HG02763 (cell line): ENCODE results near the gene JAKMIP1.

Experiments
- ATAC-seq: cut with Tn5 transposase; IDR thresholded peaks from one replicate; pipeline ENCODE4 v1.9.1; 2021; ENCODE audit warnings: mild to moderate bottlenecking, moderate library complexity; ENCODE audit not compliant: unreplicated experiment

JAKMIP1 gene

GRCh38 chr4:6122496-6122895 is 77.9 kb downstream of the JAKMIP1 start:
- ATAC-seq, result no peak

- no peak for ATAC-seq
Observed at GRCh38 chr4:6121941-6122340, 78.4 kb downstream of the JAKMIP1 start.

- ATAC-seq, result no peak
Observed at GRCh38 chr4:6121276-6121850, 79.0 kb downstream of the JAKMIP1 start.

- no peak for ATAC-seq
Observed at GRCh38 chr4:6120361-6120760, 80.0 kb downstream of the JAKMIP1 start.

GRCh38 chr4:6119507-6120020 is 80.8 kb downstream of the JAKMIP1 start:
- ATAC-seq, result no peak

- no peak for ATAC-seq
Observed at GRCh38 chr4:6118201-6118600, 82.1 kb downstream of the JAKMIP1 start.

GRCh38 chr4:6116696-6117285 is 83.6 kb downstream of the JAKMIP1 start:
- no peak for ATAC-seq

GRCh38 chr4:6115746-6116586 is 84.4 kb downstream of the JAKMIP1 start:
- no peak for ATAC-seq

- no peak for ATAC-seq
Observed at GRCh38 chr4:6115342-6115741, 85.0 kb downstream of the JAKMIP1 start.

- ATAC-seq, result no peak
Observed at GRCh38 chr4:6114601-6115000, 85.7 kb downstream of the JAKMIP1 start.

GRCh38 chr4:6114181-6114580 is 86.2 kb downstream of the JAKMIP1 start:
- no peak for ATAC-seq

GRCh38 chr4:6113641-6114040 is 86.7 kb downstream of the JAKMIP1 start:
- ATAC-seq, result no peak

- ATAC-seq, result no peak
Observed at GRCh38 chr4:6112606-6113290, 87.6 kb downstream of the JAKMIP1 start.

- ATAC-seq, result no peak
Observed at GRCh38 chr4:6111354-6111960, 88.9 kb downstream of the JAKMIP1 start.

GRCh38 chr4:6110681-6111353 is 89.5 kb downstream of the JAKMIP1 start:
- ATAC-seq, result no peak

- no peak for ATAC-seq
Observed at GRCh38 chr4:6109842-6110560, 90.3 kb downstream of the JAKMIP1 start.

GRCh38 chr4:6107886-6108285 is 92.5 kb downstream of the JAKMIP1 start:
- no peak for ATAC-seq

GRCh38 chr4:6107114-6107791 is 93.1 kb downstream of the JAKMIP1 start:
- no peak for ATAC-seq

- no peak for ATAC-seq
Observed at GRCh38 chr4:6106156-6106555, 94.2 kb downstream of the JAKMIP1 start.
